Measurements from ENCODE around the gene DSG4.

DNA sequence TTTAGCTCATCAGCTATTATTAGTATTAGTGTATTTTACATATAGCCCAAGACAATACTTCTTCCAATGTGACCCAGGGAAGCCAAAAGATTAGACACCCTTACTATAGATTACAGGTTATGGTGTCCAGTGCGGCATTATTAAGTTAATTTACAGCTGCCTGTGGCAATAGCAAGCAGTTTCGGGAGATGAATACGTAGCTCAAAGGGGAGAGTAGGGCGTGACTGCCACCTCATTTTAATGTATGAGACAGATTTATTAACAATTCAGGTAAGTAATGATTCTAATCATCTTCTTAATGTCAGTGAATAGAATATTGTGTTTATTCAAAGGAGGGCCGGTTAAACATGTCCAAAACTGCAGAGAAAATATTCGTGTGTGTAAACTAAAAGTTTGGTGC is 64.2 kb downstream of the DSG4 start:
- TF ChIP-seq POLR2A (IDR thresholded peaks at IDR 0.05; ENCODE audit: low read depth, low read length) = no peak
- no peak for TF ChIP-seq POLR2AphosphoS5 (IDR thresholded peaks at IDR 0.05; ENCODE audit: low read depth, low read length)
- TF ChIP-seq TAF1 (IDR thresholded peaks at IDR 0.05; ENCODE audit: borderline replicate concordance, low read depth, low read length) = no peak

All from GM12892 (cell line).